Activated CD4-positive, alpha-beta T cell treated with anti-CD3 and anti-CD28 coated beads, Interleukin-2, amount 50 U/mL, for 4 hours (primary cell): ENCODE data around the gene DIMT1.

Experiments used
- DNase-seq, 2 experiments: peaks; one replicate each; pipeline ENCODE4 v3.0.0-alpha.2; 2020

Gene DIMT1

GRCh38 chr5:62403411-62404250 lies at the start of gene DIMT1:
Gene DIMT1 (minus strand): TSS chr5:62403905. CDS start chr5:62403772, 133 bp downstream.
- DNase-seq: peak; percentile 90 to 91

DNA sequence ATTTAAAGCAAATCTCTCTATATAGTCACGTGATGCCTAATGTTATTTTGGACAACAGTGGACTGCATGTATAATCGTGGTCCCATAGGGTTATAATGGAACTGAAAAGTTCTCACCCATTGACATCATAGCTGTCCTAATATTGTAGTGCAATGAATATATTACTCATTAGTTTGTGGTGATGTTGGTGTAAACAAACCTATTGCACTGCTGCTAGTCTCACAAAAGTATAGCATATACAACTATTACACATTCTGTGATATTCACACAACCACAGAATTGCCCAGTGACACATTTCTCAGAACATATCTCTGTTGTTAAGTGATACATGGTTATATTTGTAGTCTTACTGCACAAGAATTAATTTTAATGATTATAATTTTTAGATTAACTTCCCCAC lies 46.6 kb upstream of the DIMT1 start:
- no peak for DNase-seq

- no peak for DNase-seq
Measured at GRCh38 chr5:62448528-62448927, 44.8 kb upstream of the DIMT1 start.

- DNase-seq: no peak
Measured at GRCh38 chr5:62432621-62433064, 28.9 kb upstream of the DIMT1 start.

GRCh38 chr5:62431735-62432620 lies 28.3 kb upstream of the DIMT1 start:
- no peak for DNase-seq

GRCh38 chr5:62424763-62425162 lies 21.1 kb upstream of the DIMT1 start:
- no peak for DNase-seq

DNA sequence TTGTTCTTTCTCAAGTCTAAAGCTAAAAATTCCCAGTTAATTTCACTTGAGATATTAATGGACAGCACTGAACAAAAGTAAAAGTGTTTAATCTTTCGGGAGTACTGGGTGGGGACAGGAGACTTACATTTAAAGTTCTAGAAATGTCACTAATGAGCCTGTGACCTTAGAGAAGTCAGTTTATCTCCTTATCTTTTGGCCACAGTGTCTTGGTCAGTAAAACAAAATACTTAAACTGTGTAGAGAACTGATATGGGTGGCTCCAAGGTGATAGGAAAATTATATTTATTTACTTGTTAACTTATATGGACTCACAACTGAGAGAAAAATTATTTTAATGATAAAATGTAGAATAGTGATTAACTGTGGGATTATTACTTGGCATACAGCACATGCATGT lies 17.7 kb upstream of the DIMT1 start:
- DNase-seq: no peak

- DNase-seq: no peak
Measured at GRCh38 chr5:62419609-62420008, 15.9 kb upstream of the DIMT1 start.

- DNase-seq: no peak
Measured at GRCh38 chr5:62418462-62419076, 14.9 kb upstream of the DIMT1 start.

GRCh38 chr5:62413711-62414110 lies 10.0 kb upstream of the DIMT1 start:
- no peak for DNase-seq

DNA sequence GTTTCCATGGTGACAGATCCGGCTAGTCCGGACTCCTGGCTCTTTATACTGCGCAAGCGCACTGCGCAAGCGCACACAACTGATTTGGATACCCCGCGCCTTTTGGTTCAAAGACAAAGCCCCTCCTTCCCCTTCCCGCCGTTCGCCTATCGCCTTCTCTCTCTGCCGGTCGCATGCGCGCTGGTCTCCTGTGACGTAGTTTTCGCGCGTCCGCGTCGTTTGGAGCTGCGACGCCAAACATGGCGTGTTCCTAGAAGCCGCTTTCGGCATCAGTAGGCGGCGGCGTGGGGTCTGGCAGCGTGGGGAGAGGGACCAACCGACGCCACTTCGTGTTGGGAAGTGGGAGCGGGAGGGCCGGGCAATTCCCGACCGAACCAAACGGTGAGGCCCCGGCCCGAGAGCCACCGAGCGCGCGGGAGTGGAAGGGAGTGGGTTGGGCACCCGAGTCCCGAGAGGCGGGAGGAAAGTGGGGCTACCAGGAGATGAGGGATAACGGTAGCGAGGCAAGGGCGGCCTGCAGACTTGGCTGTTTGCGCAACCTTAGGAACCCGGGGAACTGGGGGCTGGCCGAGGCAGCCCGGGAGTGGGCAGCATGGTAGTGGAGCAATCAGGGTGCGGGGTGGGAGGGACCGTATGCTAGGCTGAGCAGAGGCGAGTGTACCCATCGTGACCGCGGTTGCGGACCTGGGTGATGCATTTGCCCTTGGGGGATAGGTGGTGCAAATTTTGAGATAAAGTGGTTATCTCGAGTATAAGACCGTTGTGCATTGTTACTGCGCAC lies 9.0 kb upstream of the DIMT1 start, which contains the start of gene IPO11:
Gene IPO11 (plus strand): TSS at position 215 of the 781 bp plus-strand sequence. CDS start 24,517 bp downstream, outside the sequence.
- peak; percentile 98 for DNase-seq

- DNase-seq: no peak
Measured at GRCh38 chr5:62395210-62395950, 8.3 kb downstream of the DIMT1 start.

GRCh38 chr5:62386824-62387223 lies 16.9 kb downstream of the DIMT1 start:
- no peak for DNase-seq

- DNase-seq: no peak
Measured at GRCh38 chr5:62385816-62386400, 17.8 kb downstream of the DIMT1 start.

GRCh38 chr5:62385131-62385530 lies 18.6 kb downstream of the DIMT1 start:
- DNase-seq: no peak

GRCh38 chr5:62376064-62376463 lies 27.6 kb downstream of the DIMT1 start:
- DNase-seq: no peak

DNA sequence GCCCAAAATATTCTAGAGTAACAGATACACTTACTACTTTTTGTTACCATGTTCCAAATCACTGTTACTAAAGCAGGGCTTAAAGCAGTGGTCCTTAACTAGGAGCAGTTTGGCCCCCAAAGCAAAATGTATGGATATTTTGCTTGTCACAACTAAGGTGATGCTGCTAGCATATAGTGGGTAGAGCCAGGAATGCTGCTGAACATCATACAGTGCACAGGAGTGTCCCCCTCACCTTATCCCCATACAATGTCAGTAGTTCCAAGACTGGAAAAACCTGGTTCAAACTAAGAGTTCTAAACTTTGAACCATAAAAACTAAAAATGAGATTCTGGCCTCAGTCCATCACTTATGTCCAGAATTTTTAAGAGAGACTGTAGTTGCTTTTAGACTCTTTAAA lies 28.1 kb downstream of the DIMT1 start:
- DNase-seq: no peak

- DNase-seq: no peak
Measured at GRCh38 chr5:62374090-62374489, 29.6 kb downstream of the DIMT1 start.

DNA sequence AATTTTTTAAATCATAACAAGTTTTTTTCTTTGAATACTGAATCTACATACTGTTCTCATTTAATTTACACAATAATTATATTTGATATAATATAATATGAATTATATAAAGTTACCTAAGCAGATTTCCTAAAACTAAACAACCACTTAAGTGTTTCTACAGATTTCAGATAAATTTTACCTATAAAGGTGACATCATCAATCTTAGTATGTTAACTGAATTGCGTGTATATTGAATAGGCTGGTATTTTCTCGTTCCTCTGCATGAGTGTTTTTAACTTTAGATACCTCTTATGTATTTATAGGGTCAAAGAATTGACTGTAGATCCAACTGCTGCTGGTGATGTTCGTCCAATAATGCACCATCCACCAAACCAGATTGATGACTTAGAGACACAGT lies 30.3 kb downstream of the DIMT1 start:
- no peak for DNase-seq

GRCh38 chr5:62372600-62372999 lies 31.1 kb downstream of the DIMT1 start:
- no peak for DNase-seq

DNA sequence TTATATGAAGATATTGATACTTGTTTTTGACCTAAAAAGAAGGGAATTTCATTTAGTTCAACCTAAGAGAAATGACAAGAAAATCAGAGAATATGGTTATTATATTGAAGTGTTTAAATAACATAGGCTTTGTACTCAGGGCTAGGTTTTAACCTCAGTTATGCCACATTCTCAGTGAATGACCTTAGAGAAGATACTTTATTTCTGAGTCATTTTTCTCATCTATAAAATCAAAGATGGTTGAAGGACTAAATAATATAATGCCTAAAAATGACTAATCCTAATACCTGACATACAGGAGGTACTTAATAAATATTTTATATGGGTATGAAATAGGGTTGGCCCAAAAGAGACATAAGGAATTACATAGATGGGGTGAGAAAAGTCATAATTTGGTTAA lies 32.3 kb downstream of the DIMT1 start:
- no peak for DNase-seq
